H1 (cell line): ENCODE results near the gene FAM53A.

Source experiments
- MAFK ChIP-seq: IDR thresholded peaks from 2 replicates; pipeline ENCODE4 v1.6.1; 2012; ENCODE audit warnings: low read depth, mild to moderate bottlenecking, improper control_type of control experiment, low read length
- POLR2A ChIP-seq, 2 experiments: IDR thresholded peaks; 1 replicate in 1 of 2; 2 replicates in 1 of 2; pipeline ENCODE4 v1.6.1; 2011; ENCODE audit warnings: low read depth in 2 of 2, low read length in 2 of 2, mild to moderate bottlenecking in 2 of 2; ENCODE audit errors: control extremely low read depth in 1 of 2
- POLR2AphosphoS5 ChIP-seq: IDR thresholded peaks from 2 replicates; pipeline ENCODE4 v1.6.1; 2011; ENCODE audit warnings: low read depth, low read length
- TEAD4 ChIP-seq: IDR thresholded peaks from 2 replicates; pipeline ENCODE4 v1.6.1; 2012; ENCODE audit warnings: low read depth, low read length, inconsistent platforms, mixed read lengths
- TF ChIP-seq, protein P1 (sequence below), 3 experiments: IDR thresholded peaks; 1 replicate in 2 of 3; 2 replicates in 1 of 3; pipeline versions ENCODE4 v1.5.1 to v1.6.1; 2011; ENCODE audit warnings: low read length in 3 of 3, mild to moderate bottlenecking in 3 of 3, inconsistent platforms in 2 of 3, low read depth in 1 of 3, moderate library complexity in 1 of 3; ENCODE audit not compliant: insufficient read depth in 1 of 3; ENCODE audit errors: control extremely low read depth in 1 of 3
- TF ChIP-seq, protein P2 (sequence below): IDR thresholded peaks from 2 replicates; pipeline ENCODE4 v1.6.1; 2012; ENCODE audit warnings: inconsistent platforms

DNA sequence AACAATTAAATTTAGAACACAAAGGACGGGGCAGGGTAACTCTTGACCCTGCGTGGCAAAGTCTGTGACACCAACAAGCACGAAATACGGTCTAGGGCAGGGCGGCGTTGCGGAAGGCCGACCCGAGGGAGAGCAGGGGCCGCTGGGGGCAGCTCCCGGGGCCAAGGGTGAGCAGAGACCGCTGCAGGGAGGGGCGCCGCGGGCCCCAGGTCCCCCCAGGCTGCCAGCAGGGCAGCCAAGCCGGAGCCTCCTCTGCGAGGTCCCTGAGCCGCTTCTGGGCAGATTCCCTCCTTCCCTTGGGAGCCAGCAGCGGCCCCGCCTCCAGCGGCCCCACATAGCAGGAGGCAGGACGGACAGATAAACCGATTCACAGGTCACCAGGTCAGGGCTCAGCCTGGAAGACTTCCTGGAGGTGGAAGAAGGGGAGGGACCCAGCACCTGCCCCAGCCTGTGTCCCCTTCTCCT, 90.2 kb downstream of the FAM53A start:
- no peak for TF ChIP-seq TEAD4
- TF ChIP-seq, protein P1, sequence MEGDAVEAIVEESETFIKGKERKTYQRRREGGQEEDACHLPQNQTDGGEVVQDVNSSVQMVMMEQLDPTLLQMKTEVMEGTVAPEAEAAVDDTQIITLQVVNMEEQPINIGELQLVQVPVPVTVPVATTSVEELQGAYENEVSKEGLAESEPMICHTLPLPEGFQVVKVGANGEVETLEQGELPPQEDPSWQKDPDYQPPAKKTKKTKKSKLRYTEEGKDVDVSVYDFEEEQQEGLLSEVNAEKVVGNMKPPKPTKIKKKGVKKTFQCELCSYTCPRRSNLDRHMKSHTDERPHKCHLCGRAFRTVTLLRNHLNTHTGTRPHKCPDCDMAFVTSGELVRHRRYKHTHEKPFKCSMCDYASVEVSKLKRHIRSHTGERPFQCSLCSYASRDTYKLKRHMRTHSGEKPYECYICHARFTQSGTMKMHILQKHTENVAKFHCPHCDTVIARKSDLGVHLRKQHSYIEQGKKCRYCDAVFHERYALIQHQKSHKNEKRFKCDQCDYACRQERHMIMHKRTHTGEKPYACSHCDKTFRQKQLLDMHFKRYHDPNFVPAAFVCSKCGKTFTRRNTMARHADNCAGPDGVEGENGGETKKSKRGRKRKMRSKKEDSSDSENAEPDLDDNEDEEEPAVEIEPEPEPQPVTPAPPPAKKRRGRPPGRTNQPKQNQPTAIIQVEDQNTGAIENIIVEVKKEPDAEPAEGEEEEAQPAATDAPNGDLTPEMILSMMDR (IDR thresholded peaks at IDR 0.05; ENCODE audit: control extremely low read depth in 1 of 3, insufficient read depth in 1 of 3, low read depth in 1 of 3, low read length in 3 of 3), result no peak
- no peak for TF ChIP-seq POLR2AphosphoS5
- no peak for TF ChIP-seq POLR2A (IDR thresholded peaks at IDR 0.05; ENCODE audit: control extremely low read depth in 1 of 2, low read depth in 2 of 2, low read length in 2 of 2)
- TF ChIP-seq MAFK, result no peak
- TF ChIP-seq, protein P2, sequence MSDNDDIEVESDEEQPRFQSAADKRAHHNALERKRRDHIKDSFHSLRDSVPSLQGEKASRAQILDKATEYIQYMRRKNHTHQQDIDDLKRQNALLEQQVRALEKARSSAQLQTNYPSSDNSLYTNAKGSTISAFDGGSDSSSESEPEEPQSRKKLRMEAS, result no peak
